Activated T-cell treated with anti-CD3 and anti-CD28 coated beads for 1 hour (primary cell): ENCODE measurements around the gene STXBP5.

ENCODE experiments used
- DNase-seq: peaks from one replicate; pipeline ENCODE4 v3.0.0-alpha.2; 2020; ENCODE audit warnings: low read depth

The STXBP5 gene

GRCh38 chr6:147382945-147383554 is 178.8 kb downstream of the STXBP5 start:
- no peak for DNase-seq

GRCh38 chr6:147384029-147384428 is 179.8 kb downstream of the STXBP5 start:
- DNase-seq = no peak

- no peak for DNase-seq
Observed at GRCh38 chr6:147384737-147385710, 180.8 kb downstream of the STXBP5 start.

- DNase-seq = no peak
Observed at GRCh38 chr6:147389463-147389862, 185.2 kb downstream of the STXBP5 start.

- no peak for DNase-seq
Observed at GRCh38 chr6:147390909-147391536, 186.8 kb downstream of the STXBP5 start.

GRCh38 chr6:147392917-147393625 is 188.9 kb downstream of the STXBP5 start:
- DNase-seq = no peak

GRCh38 chr6:147395158-147395557 is 190.9 kb downstream of the STXBP5 start:
- DNase-seq = no peak

GRCh38 chr6:147397306-147397705 is 193.1 kb downstream of the STXBP5 start:
- DNase-seq = no peak

GRCh38 chr6:147400968-147401367 is 196.8 kb downstream of the STXBP5 start:
- no peak for DNase-seq

GRCh38 chr6:147401779-147402178 is 197.6 kb downstream of the STXBP5 start:
- DNase-seq = no peak

- no peak for DNase-seq
Observed at GRCh38 chr6:147406783-147407182, 202.6 kb downstream of the STXBP5 start.

- no peak for DNase-seq
Observed at GRCh38 chr6:147407571-147407970, 203.4 kb downstream of the STXBP5 start.

- no peak for DNase-seq
Observed at GRCh38 chr6:147416622-147417021, 212.4 kb downstream of the STXBP5 start.

GRCh38 chr6:147417954-147418353 is 213.7 kb downstream of the STXBP5 start:
- no peak for DNase-seq

GRCh38 chr6:147418523-147418922 is 214.3 kb downstream of the STXBP5 start:
- no peak for DNase-seq

- DNase-seq = no peak
Observed at GRCh38 chr6:147421903-147422302, 217.7 kb downstream of the STXBP5 start.

- no peak for DNase-seq
Observed at GRCh38 chr6:147423111-147423510, 218.9 kb downstream of the STXBP5 start.

GRCh38 chr6:147429794-147430193 is 225.6 kb downstream of the STXBP5 start:
- DNase-seq = no peak

- no peak for DNase-seq
Observed at GRCh38 chr6:147430811-147431210, 226.6 kb downstream of the STXBP5 start.

- no peak for DNase-seq
Observed at GRCh38 chr6:147434076-147434475, 229.9 kb downstream of the STXBP5 start.

GRCh38 chr6:147434516-147434915 is 230.3 kb downstream of the STXBP5 start:
- no peak for DNase-seq

- DNase-seq = no peak
Observed at GRCh38 chr6:147437615-147438014, 233.4 kb downstream of the STXBP5 start.
